ENCODE results near the gene DHX29.

DHX29 gene

DNA sequence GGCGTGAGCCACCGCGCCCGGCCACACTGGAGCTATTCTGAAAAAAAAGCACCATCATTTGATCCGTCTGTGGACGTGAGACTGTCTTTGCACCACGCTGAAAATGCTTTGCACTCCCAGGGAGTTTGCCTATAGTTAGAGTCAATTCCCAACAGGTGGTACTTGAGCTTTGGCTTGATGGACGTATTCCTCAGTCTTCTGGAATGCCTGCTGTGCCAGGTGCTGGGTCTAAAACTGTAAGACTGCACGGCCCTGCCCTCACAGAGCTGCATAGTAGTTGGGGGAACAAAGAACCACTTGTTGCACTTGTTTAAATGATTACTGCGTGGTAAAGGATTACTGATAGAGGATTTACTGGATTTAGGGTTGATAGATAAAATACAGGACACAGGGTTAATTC, 70.7 kb downstream of the DHX29 start:
- TF ChIP-seq, protein P1, sequence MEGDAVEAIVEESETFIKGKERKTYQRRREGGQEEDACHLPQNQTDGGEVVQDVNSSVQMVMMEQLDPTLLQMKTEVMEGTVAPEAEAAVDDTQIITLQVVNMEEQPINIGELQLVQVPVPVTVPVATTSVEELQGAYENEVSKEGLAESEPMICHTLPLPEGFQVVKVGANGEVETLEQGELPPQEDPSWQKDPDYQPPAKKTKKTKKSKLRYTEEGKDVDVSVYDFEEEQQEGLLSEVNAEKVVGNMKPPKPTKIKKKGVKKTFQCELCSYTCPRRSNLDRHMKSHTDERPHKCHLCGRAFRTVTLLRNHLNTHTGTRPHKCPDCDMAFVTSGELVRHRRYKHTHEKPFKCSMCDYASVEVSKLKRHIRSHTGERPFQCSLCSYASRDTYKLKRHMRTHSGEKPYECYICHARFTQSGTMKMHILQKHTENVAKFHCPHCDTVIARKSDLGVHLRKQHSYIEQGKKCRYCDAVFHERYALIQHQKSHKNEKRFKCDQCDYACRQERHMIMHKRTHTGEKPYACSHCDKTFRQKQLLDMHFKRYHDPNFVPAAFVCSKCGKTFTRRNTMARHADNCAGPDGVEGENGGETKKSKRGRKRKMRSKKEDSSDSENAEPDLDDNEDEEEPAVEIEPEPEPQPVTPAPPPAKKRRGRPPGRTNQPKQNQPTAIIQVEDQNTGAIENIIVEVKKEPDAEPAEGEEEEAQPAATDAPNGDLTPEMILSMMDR (IDR thresholded peaks at IDR 0.05; ENCODE audit: insufficient read depth, low read length, poor library complexity, severe bottlenecking), result no peak
- H3K36me3 ChIP-seq (ENCODE audit: control insufficient read depth, insufficient read depth, low read length), result no peaks in the 10 kb centered on the region
- no peak for DNase-seq (ENCODE audit: extremely low read depth, insufficient read length)

DNA sequence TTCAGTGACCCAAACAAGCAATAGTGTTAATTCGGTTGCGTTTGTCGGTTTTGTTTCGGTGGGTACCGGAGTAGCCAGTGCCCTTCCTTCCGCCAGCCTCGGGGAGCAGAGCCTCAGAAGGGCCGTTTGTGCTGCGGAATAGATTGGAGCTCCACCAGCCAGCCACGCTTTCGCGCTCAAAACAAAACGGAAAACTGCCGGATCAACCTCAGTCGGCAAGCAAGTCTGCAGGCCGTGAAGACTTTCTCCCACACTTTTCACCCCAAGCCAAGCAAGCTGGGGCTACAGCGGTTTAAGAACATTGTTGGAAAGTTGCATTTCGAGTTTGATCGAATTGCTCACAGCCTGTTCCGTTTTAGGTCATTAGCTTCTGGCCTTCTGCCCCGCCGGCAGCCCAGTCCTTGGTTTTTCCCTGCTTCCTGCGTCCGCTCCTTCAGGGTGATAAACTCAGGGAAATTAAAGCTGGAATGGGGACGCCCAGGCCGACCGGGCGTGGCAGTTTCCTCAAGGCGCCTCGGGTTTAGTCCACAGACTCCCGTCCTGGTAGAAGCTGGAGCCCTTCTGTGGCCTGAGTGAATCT, 73.3 kb downstream of the DHX29 start:
- Histone ChIP-seq H3K4me3 (replicated peaks; ENCODE audit: low read depth, low read length) (peak overlapping the region; percentile 56), H3K36me3 (ENCODE audit: control insufficient read depth, insufficient read depth, low read length) (no peaks in the 10 kb centered on the region), H3K27me3 (replicated peaks; ENCODE audit: control insufficient read depth, insufficient read depth, low read length) (no peaks in the 10 kb centered on the region; the same call in 1 of the 2 replicates)
- DNase-seq (ENCODE audit: extremely low read depth, insufficient read length), result no peak
- TF ChIP-seq, protein P1 (IDR thresholded peaks at IDR 0.05; ENCODE audit: insufficient read depth, low read length, poor library complexity, severe bottlenecking), result no peak

More for the DNA sequence above, 70.7 kb downstream of the DHX29 start:
- H3K4me3 ChIP-seq (replicated peaks; ENCODE audit: low read depth, low read length), result no peak overlapping the region
- H3K27me3 ChIP-seq (replicated peaks; ENCODE audit: control insufficient read depth, insufficient read depth, low read length), result no peaks in the 10 kb centered on the region; the same call in 1 of the 2 replicates

DNA sequence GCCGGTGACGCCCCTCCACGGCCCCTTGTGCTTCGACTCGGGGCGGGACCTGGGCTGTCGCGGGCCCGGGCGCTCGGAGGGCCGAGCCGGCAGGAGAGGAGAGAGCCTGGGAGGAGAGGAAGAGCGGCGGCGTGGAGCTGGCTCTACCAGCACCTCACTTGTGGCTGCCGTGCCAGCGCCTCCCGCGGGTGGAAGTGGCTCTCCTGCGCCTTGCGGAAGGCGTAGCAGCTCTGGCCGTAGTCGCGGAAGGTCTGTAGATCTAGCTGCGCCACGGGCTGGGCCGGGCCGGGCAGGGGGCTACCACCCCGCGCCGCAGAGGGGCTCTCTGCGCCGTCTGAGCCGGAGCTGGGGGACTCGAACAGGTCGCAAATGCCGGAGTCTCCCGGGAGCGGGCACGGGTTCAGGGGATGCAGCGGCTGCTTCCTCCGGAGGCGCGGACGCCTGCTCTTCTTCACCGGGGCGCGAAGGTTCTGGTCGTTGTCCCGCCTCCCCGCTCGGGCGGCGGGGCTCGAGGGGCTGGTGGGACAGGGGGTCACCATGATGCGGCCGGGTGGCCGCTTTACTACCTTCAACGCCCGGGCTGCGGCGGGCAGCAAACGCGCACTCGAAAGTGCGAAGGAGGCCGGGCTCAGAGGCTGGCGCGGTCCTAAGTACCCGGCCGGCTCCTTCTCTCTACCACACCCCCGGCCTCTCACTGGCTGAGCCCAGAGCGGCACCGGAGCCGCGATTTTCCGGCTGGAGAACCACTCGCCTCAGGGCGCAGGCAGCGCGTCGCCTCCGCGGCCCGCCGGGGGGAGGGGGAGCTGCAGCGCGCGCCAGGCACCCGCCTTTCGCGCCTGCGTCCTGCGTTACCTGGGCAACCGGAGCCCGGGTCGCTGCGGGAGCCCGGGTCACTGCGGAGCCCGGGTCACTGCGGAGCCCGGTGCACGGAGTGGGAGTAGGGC, 74.2 kb downstream of the DHX29 start, which contains the start of gene CCNO:
Gene CCNO, minus strand, starts transcription at position 624 of the 944 bp plus-strand sequence. Its CDS starts 85 bp downstream, at position 539.
- DNase-seq (ENCODE audit: extremely low read depth, insufficient read length), result peak; percentile 64
- TF ChIP-seq, protein P1 (IDR thresholded peaks at IDR 0.05; ENCODE audit: insufficient read depth, low read length, poor library complexity, severe bottlenecking), result no peak
- Histone ChIP-seq H3K27me3 (replicated peaks; ENCODE audit: control insufficient read depth, insufficient read depth, low read length) (peaks cover under 1% of the 10 kb centered on the region; the same call in 1 of the 2 replicates), H3K4me3 (replicated peaks; ENCODE audit: low read depth, low read length) (peak within 1 kb of the TSS; percentile 56), H3K36me3 (ENCODE audit: control insufficient read depth, insufficient read depth, low read length) (no peaks in the 10 kb centered on the region)

DNA sequence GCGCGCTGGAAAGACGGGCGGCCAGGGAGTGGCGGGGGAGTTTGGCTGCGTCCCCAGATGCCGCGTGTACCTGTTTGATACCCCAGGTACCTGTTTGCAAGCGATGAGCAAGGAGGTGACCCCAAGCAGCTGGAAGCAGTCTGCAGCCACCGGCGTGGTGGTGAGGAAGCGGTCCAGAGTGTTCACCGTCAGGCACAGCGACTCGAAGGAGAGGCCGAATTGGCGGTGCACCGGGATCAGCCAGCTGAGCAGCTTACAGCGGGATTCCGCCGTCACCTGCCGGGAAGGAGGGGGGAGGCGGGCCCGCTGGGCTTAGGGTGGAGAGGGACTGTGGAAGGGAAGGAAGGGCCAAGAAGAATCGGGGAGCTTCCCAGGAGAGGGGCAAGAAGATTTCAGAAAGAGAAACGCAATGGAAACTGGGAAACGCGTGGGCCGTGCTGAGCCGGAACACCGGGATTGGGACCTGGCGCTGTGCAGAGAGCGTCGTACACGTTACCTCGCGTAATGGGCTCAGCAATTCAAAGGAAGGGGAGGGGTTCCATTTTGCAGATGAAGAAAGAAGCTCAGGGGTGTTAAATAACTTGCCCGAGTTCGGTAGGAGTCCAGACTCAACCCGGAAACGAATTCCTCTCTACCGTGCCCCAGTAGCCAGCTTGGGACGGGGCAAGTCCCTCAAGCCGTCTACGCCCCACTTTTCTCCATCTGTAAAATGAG, 75.1 kb downstream of the DHX29 start:
- Histone ChIP-seq H3K36me3 (ENCODE audit: control insufficient read depth, insufficient read depth, low read length) (no peaks in the 10 kb centered on the region), H3K4me3 (replicated peaks; ENCODE audit: low read depth, low read length) (peak overlapping the region; percentile 56), H3K27me3 (replicated peaks; ENCODE audit: control insufficient read depth, insufficient read depth, low read length) (peaks cover 1% of the 10 kb centered on the region)
- TF ChIP-seq, protein P1 (IDR thresholded peaks at IDR 0.05; ENCODE audit: insufficient read depth, low read length, poor library complexity, severe bottlenecking), result no peak
- DNase-seq (ENCODE audit: extremely low read depth, insufficient read length), result peak; percentile 37

DNA sequence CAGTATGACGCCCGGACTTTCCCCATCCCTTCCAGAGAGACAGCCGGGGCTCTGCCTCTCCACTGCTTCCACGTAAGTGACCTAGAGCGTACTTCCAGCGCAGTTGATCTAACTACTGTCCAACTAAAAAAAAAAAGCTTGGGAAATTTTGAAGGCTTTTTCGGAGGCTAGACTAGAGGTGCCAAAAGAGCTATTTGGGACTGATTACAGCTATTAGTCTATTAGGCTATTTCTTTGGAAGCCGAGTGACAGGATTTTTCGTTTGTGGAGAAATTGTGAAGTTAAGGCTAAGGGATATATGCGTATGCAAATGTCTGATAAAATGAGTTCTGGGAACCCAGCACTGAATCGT, 75.6 kb downstream of the DHX29 start:
- DNase-seq (ENCODE audit: extremely low read depth, insufficient read length), result no peak
- H3K36me3 ChIP-seq (ENCODE audit: control insufficient read depth, insufficient read depth, low read length), result no peaks in the 10 kb centered on the region
- H3K27me3 ChIP-seq (replicated peaks; ENCODE audit: control insufficient read depth, insufficient read depth, low read length), result peaks cover 1% of the 10 kb centered on the region
- no peak overlapping the region; the same call in 1 of the 2 replicates for H3K4me3 ChIP-seq (replicated peaks; ENCODE audit: low read depth, low read length)
- TF ChIP-seq, protein P1 (IDR thresholded peaks at IDR 0.05; ENCODE audit: insufficient read depth, low read length, poor library complexity, severe bottlenecking), result no peak

All from GM06990 (cell line).